GM12801 (cell line): Measurements from ENCODE around the gene TSGA10IP.

Experiments
- CTCF ChIP-seq: IDR thresholded peaks from one replicate; pipeline ENCODE4 v1.5.1; 2011; ENCODE audit warnings: control low read depth; ENCODE audit not compliant: insufficient read length; ENCODE audit errors: extremely low read depth

TSGA10IP gene

DNA sequence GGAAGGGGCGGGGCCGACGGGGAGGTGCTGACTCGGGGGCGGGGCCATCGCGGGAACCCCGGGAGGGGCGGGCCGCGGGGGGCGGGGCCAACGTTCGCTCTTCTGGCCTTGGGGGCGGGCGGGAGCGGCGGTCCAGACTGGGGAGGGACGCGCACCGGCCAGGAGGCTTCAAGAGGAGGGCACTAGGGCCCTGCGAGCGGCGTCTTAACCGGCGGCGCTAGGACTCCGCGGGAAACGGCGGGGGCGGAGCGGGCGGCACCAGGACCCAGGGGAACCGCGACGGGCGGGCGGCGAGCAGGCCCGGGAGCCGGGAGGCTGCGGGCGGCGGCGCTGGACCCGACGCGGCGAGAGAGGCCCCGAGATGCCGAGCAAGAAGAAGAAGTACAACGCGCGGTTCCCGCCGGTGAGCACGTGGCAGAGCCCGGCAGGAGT is 26.1 kb upstream of the TSGA10IP start, which contains the start of gene DRAP1:
Gene DRAP1 (plus strand): TSS at position 286 of the 432 bp plus-strand sequence. CDS start 76 bp downstream, at position 362.
- no peak for TF ChIP-seq CTCF

- TF ChIP-seq CTCF, result no peak
Observed at GRCh38 chr11:65919573-65920371, 25.5 kb upstream of the TSGA10IP start.

GRCh38 chr11:65920372-65920802 is 24.9 kb upstream of the TSGA10IP start:
- no peak for TF ChIP-seq CTCF

DNA sequence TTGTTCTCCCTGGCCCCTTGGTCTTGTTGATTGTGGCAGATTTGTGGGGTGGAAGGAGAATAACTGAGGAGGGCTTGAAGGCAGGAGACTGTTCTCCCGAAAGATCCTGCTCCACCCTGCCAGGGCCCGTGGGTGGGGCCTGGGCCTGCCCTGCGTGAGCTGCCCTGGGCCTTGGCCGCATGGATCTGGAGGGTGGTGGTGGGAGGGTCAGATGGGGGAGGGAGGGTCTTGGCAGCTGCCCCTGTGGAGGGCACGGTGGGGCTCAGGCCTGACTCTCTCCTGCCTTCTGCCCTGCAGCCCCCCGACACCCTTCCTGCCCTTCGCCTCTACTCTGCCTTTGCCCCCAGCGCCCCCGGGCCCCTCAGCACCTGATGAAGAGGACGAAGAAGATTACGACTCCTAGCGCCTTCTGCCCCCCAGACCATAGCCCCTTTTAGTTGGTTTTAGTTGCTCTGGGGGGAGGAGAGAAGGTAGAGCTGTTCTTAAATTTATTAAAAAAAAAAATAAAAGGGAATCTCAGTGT is 24.2 kb upstream of the TSGA10IP start:
- TF ChIP-seq CTCF, result no peak

- TF ChIP-seq CTCF, result no peak
Observed at GRCh38 chr11:65921876-65922275, 23.4 kb upstream of the TSGA10IP start.

DNA sequence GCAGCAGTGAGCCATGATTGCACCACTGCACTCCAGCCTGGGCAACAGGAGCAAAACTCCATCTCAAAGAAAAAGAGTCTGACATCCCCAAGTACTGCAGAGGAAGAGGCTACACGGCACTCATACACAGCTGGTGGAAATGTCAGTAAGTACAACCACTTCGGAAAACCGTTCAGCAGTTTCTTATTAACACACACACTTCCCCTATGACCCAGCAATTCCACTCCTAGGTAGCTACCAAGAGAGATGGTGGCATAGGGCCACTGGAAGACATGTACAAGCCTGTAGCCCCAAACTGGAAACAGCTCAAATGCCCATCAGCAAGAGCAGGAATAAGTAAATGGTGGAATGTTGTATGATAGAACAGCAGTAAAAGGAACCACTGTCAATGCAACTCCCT is 22.7 kb upstream of the TSGA10IP start:
- TF ChIP-seq CTCF, result no peak

- no peak for TF ChIP-seq CTCF
Observed at GRCh38 chr11:65925397-65925796, 19.9 kb upstream of the TSGA10IP start.
